ENCODE measurements around the gene ANKS1B.

The ANKS1B gene

DNA sequence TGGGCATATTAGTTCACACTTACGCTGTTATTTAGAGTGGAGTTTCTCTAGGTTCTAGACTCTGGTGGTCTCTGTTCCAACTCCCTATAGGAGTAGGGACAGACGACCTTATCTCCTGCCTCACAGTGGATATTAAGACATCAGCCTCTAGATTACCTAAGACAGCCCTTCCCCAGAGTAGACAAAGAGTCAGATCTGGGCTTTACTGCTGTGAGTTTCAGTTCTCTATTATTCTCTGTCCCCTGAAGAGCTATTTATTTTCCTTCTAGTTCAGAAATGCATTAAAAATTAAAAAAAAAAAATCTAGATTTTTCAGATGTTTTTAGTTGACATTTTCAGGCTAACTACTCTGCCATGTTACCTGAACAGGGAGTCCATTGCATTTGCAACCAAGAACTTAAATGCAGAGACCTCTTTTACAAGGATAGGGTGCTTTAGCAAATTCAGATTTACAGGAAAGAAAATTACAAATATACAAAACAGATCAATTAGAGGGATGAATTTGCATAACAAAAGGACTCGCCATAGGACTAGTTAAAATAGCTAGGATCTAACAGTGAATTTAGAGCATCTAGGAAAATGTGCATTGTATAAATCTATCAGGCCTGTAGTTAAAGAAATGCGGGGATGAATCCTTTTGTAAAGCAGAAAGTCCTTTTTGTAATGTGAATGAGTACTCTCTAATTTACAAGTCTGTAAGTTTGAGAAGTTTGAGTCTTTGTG lies 958.2 kb downstream of the ANKS1B start:
- TF ChIP-seq, protein P1, sequence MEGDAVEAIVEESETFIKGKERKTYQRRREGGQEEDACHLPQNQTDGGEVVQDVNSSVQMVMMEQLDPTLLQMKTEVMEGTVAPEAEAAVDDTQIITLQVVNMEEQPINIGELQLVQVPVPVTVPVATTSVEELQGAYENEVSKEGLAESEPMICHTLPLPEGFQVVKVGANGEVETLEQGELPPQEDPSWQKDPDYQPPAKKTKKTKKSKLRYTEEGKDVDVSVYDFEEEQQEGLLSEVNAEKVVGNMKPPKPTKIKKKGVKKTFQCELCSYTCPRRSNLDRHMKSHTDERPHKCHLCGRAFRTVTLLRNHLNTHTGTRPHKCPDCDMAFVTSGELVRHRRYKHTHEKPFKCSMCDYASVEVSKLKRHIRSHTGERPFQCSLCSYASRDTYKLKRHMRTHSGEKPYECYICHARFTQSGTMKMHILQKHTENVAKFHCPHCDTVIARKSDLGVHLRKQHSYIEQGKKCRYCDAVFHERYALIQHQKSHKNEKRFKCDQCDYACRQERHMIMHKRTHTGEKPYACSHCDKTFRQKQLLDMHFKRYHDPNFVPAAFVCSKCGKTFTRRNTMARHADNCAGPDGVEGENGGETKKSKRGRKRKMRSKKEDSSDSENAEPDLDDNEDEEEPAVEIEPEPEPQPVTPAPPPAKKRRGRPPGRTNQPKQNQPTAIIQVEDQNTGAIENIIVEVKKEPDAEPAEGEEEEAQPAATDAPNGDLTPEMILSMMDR (conservative IDR thresholded peaks at IDR 0.05; ENCODE audit: control insufficient read depth, insufficient read depth, low read depth, low read length), result no peak
- no peak overlapping the region for H3K4me3 ChIP-seq (ENCODE audit: control insufficient read depth, low read depth, low read length)
- DNase-seq (ENCODE audit: low read depth), result no peak

DNA sequence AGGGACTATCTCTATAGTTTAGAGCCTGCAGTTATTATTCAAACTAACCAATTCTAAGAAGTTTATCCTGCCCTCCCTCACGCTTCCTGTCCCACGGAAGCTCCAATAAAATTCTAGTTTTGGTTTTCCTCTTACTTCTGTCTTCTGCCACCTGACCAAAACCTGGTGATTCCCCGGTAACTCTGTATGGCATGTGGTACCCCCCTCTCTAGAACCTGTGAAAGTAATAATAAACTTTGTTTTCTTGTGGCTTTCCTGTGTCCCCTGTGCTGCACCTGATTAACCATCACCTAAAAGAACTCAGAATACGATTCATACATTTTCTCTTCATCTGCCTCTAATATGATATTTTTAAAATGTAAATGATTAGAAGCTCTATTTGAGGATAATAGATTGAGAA lies 959.9 kb downstream of the ANKS1B start:
- TF ChIP-seq, protein P1 (conservative IDR thresholded peaks at IDR 0.05; ENCODE audit: control insufficient read depth, insufficient read depth, low read depth, low read length), result no peak
- DNase-seq (ENCODE audit: low read depth), result no peak
- no peak overlapping the region for H3K4me3 ChIP-seq (ENCODE audit: control insufficient read depth, low read depth, low read length)

GRCh38 chr12:99024191-99024590 lies 960.5 kb downstream of the ANKS1B start:
- TF ChIP-seq, protein P1 (conservative IDR thresholded peaks at IDR 0.05; ENCODE audit: control insufficient read depth, insufficient read depth, low read depth, low read length), result no peak
- no peak overlapping the region for H3K4me3 ChIP-seq (ENCODE audit: control insufficient read depth, low read depth, low read length)
- DNase-seq (ENCODE audit: low read depth), result no peak

DNA sequence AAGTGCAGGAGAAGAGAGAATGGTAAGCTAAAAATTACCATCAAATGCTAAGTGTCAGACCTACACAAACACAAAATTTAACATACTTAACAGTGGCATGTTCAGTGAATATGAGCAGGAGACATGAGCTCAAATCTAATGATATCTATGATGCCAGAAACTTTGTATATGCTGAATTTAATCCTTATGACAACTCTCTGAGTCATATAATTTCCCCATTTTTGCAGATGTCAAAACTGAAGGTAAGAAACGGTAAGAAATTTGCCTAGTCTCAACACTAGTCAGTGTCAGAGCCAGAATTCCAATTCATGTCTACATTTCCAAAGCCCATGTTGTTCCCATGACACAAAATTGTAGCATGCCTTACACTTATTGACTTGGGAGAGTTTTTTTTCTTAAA lies 963.9 kb downstream of the ANKS1B start:
- DNase-seq (ENCODE audit: low read depth), result peak; percentile 4
- TF ChIP-seq, protein P1 (conservative IDR thresholded peaks at IDR 0.05; ENCODE audit: control insufficient read depth, insufficient read depth, low read depth, low read length), result no peak
- no peak overlapping the region for H3K4me3 ChIP-seq (ENCODE audit: control insufficient read depth, low read depth, low read length)

GRCh38 chr12:99019798-99020197 lies 964.9 kb downstream of the ANKS1B start:
- H3K4me3 ChIP-seq (ENCODE audit: control insufficient read depth, low read depth, low read length), result no peak overlapping the region
- TF ChIP-seq, protein P1 (conservative IDR thresholded peaks at IDR 0.05; ENCODE audit: control insufficient read depth, insufficient read depth, low read depth, low read length), result no peak
- DNase-seq (ENCODE audit: low read depth), result no peak

- H3K4me3 ChIP-seq (ENCODE audit: control insufficient read depth, low read depth, low read length), result no peak overlapping the region
- DNase-seq (ENCODE audit: low read depth), result no peak
- TF ChIP-seq, protein P1 (conservative IDR thresholded peaks at IDR 0.05; ENCODE audit: control insufficient read depth, insufficient read depth, low read depth, low read length), result no peak
These were observed 966.8 kb downstream of the ANKS1B start for GRCh38 chr12:99017971-99018370.

Data from fibroblast of mammary gland (primary cell).